ENCODE measurements around the gene MBOAT1.

The MBOAT1 gene

GRCh38 chr6:20126102-20126752, 86.0 kb downstream of the MBOAT1 start:
- no peak overlapping the region for H3K4me3 ChIP-seq (ENCODE audit: low read length)
- H2AFZ ChIP-seq (ENCODE audit: low read depth, low read length): no peak overlapping the region
- H3K4me1 ChIP-seq (ENCODE audit: insufficient read depth, low read length): no peaks in the 10 kb centered on the region
- peaks cover 1% of the 10 kb centered on the region for H3K9me3 ChIP-seq (ENCODE audit: low read length)
- H3K27me3 ChIP-seq (ENCODE audit: insufficient read depth, low read length): no peaks in the 10 kb centered on the region
- H3K36me3 ChIP-seq (ENCODE audit: insufficient read depth, low read length): peaks cover 32% of the 10 kb centered on the region

GRCh38 chr6:20124545-20124944, 87.7 kb downstream of the MBOAT1 start:
- Histone ChIP-seq H3K36me3 (ENCODE audit: insufficient read depth, low read length) (peaks cover 32% of the 10 kb centered on the region), H3K9me3 (ENCODE audit: low read length) (peaks cover 1% of the 10 kb centered on the region), H3K4me3 (ENCODE audit: low read length) (no peak overlapping the region), H3K4me1 (ENCODE audit: insufficient read depth, low read length) (no peaks in the 10 kb centered on the region), H2AFZ (ENCODE audit: low read depth, low read length) (no peak overlapping the region), H3K27me3 (ENCODE audit: insufficient read depth, low read length) (no peaks in the 10 kb centered on the region)

DNA sequence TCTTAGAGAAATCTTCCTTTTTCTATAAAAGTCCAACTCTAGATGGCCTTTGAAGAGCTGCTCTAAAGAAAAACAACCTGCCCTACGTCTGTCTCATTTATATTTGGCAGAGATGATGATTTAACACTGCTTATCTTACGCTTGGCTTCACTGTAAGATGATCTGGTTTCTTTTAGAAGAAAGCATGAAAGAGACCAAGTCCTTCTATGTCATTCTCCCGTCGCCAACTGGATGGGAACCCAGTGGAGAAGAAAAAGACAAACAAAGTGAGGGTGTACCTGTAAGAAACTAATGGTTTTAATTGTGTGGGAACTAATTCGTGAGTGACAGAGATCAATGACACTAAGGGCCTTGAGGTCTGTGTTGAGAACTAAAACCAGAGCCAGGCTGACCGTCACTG, 92.8 kb downstream of the MBOAT1 start:
- H3K4me1 ChIP-seq (ENCODE audit: insufficient read depth, low read length): no peaks in the 10 kb centered on the region
- no peaks in the 10 kb centered on the region for H3K27me3 ChIP-seq (ENCODE audit: insufficient read depth, low read length)
- no peaks in the 10 kb centered on the region for H3K9me3 ChIP-seq (ENCODE audit: low read length)
- no peak overlapping the region for H3K4me3 ChIP-seq (ENCODE audit: low read length)
- H2AFZ ChIP-seq (ENCODE audit: low read depth, low read length): no peak overlapping the region
- H3K36me3 ChIP-seq (ENCODE audit: insufficient read depth, low read length): peaks cover 48% of the 10 kb centered on the region

DNA sequence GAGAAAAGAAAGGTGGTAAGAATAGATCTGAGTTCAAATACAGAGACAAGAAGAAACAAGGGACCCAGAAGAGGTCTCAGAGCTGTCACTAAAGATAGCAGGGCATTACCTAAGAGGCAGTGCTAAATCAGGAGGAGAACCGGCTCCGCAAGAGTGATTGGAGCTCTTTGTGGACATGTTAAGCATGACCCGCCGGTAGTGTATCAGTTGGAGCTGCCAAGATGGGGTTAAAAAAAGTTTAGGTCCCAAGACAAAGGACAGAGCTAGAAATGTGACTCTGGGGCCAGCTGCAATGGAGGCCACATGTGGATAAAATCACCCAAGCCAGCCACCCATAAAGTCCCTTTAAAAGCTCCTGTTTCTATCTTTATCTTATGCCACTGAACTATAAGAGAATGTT, 93.4 kb downstream of the MBOAT1 start:
- no peaks in the 10 kb centered on the region for H3K9me3 ChIP-seq (ENCODE audit: low read length)
- no peak overlapping the region for H2AFZ ChIP-seq (ENCODE audit: low read depth, low read length)
- peaks cover 48% of the 10 kb centered on the region for H3K36me3 ChIP-seq (ENCODE audit: insufficient read depth, low read length)
- no peaks in the 10 kb centered on the region for H3K27me3 ChIP-seq (ENCODE audit: insufficient read depth, low read length)
- H3K4me3 ChIP-seq (ENCODE audit: low read length): no peak overlapping the region
- no peaks in the 10 kb centered on the region for H3K4me1 ChIP-seq (ENCODE audit: insufficient read depth, low read length)

DNA sequence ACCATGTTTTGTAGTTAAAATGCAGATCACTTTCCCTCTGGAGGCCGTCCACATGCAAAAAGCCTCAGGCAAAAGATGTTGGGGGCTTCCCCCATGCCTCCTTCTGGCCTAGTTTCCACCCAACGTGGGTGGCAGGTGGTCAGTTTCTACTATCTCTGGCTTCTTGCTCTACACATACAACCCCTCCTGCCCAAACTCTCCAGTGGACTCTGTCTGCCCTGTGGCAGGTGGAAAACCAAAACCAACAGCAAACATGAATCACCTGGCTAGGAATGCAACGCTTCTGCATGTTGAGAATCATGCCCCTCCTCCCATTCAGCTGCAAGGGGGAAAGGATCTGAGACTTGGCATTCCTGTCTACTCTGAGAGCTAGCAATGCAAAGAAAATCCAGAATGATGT, 94.8 kb downstream of the MBOAT1 start:
- Histone ChIP-seq H2AFZ (ENCODE audit: low read depth, low read length) (no peak overlapping the region), H3K27me3 (ENCODE audit: insufficient read depth, low read length) (no peaks in the 10 kb centered on the region), H3K36me3 (ENCODE audit: insufficient read depth, low read length) (peaks cover 53% of the 10 kb centered on the region), H3K4me1 (ENCODE audit: insufficient read depth, low read length) (no peaks in the 10 kb centered on the region), H3K9me3 (ENCODE audit: low read length) (no peaks in the 10 kb centered on the region), H3K4me3 (ENCODE audit: low read length) (no peak overlapping the region)

DNA sequence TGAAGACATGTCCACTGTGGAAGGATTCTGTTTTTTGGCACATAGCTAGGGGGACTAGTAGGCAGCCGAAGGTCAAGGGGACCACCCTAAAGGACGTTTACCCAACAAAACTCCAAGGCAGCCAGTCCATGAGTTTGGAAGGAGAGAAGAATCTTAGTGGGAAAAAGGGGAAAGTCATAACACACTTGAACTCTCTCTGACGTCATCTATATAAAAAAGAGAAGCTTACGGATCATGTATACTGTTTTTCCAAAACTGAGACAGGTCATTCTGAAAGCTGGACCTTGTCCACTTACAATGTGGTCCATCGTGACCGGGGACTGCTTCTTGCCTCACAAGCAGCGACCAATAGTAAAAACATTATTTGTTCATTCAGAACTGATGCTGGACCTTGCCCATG, 95.5 kb downstream of the MBOAT1 start:
- no peaks in the 10 kb centered on the region for H3K9me3 ChIP-seq (ENCODE audit: low read length)
- no peaks in the 10 kb centered on the region for H3K27me3 ChIP-seq (ENCODE audit: insufficient read depth, low read length)
- H3K36me3 ChIP-seq (ENCODE audit: insufficient read depth, low read length): peaks cover 54% of the 10 kb centered on the region
- no peak overlapping the region for H2AFZ ChIP-seq (ENCODE audit: low read depth, low read length)
- H3K4me1 ChIP-seq (ENCODE audit: insufficient read depth, low read length): no peaks in the 10 kb centered on the region
- no peak overlapping the region for H3K4me3 ChIP-seq (ENCODE audit: low read length)

GRCh38 chr6:20115246-20115980, 96.9 kb downstream of the MBOAT1 start:
- Histone ChIP-seq H3K4me1 (ENCODE audit: insufficient read depth, low read length) (no peaks in the 10 kb centered on the region), H3K9me3 (ENCODE audit: low read length) (no peaks in the 10 kb centered on the region), H3K4me3 (ENCODE audit: low read length) (no peak overlapping the region)

GRCh38 chr6:20113649-20114224, 98.5 kb downstream of the MBOAT1 start:
- Histone ChIP-seq H2AFZ (ENCODE audit: low read depth, low read length) (no peak overlapping the region), H3K4me1 (ENCODE audit: insufficient read depth, low read length) (no peaks in the 10 kb centered on the region), H3K9me3 (ENCODE audit: low read length) (no peaks in the 10 kb centered on the region), H3K27me3 (ENCODE audit: insufficient read depth, low read length) (no peaks in the 10 kb centered on the region), H3K36me3 (ENCODE audit: insufficient read depth, low read length) (peaks cover 58% of the 10 kb centered on the region), H3K4me3 (ENCODE audit: low read length) (no peak overlapping the region)

More at GRCh38 chr6:20115246-20115980, 96.9 kb downstream of the MBOAT1 start:
- no peaks in the 10 kb centered on the region for H3K27me3 ChIP-seq (ENCODE audit: insufficient read depth, low read length)
- H3K36me3 ChIP-seq (ENCODE audit: insufficient read depth, low read length): peaks cover 61% of the 10 kb centered on the region
- no peak overlapping the region for H2AFZ ChIP-seq (ENCODE audit: low read depth, low read length)

- H3K9me3 ChIP-seq (ENCODE audit: low read length): no peaks in the 10 kb centered on the region
- no peaks in the 10 kb centered on the region for H3K4me1 ChIP-seq (ENCODE audit: insufficient read depth, low read length)
- no peaks in the 10 kb centered on the region for H3K27me3 ChIP-seq (ENCODE audit: insufficient read depth, low read length)
- H3K4me3 ChIP-seq (ENCODE audit: low read length): no peak overlapping the region
- H2AFZ ChIP-seq (ENCODE audit: low read depth, low read length): no peak overlapping the region
- peaks cover 57% of the 10 kb centered on the region for H3K36me3 ChIP-seq (ENCODE audit: insufficient read depth, low read length)
Observed at GRCh38 chr6:20112841-20113240, 99.4 kb downstream of the MBOAT1 start.

GRCh38 chr6:20112241-20112640, 100.0 kb downstream of the MBOAT1 start:
- Histone ChIP-seq H3K27me3 (ENCODE audit: insufficient read depth, low read length) (no peaks in the 10 kb centered on the region), H3K36me3 (ENCODE audit: insufficient read depth, low read length) (peaks cover 55% of the 10 kb centered on the region), H3K4me3 (ENCODE audit: low read length) (no peak overlapping the region)

GRCh38 chr6:20110478-20110877, 101.8 kb downstream of the MBOAT1 start:
- H3K9me3 ChIP-seq (ENCODE audit: low read length): peaks cover 2% of the 10 kb centered on the region
- no peak overlapping the region for H2AFZ ChIP-seq (ENCODE audit: low read depth, low read length)
- H3K27me3 ChIP-seq (ENCODE audit: insufficient read depth, low read length): no peaks in the 10 kb centered on the region
- peaks cover 55% of the 10 kb centered on the region for H3K36me3 ChIP-seq (ENCODE audit: insufficient read depth, low read length)
- no peak overlapping the region for H3K4me3 ChIP-seq (ENCODE audit: low read length)
- no peaks in the 10 kb centered on the region for H3K4me1 ChIP-seq (ENCODE audit: insufficient read depth, low read length)

More at GRCh38 chr6:20112241-20112640, 100.0 kb downstream of the MBOAT1 start:
- H3K4me1 ChIP-seq (ENCODE audit: insufficient read depth, low read length): no peaks in the 10 kb centered on the region
- no peaks in the 10 kb centered on the region for H3K9me3 ChIP-seq (ENCODE audit: low read length)
- H2AFZ ChIP-seq (ENCODE audit: low read depth, low read length): no peak overlapping the region

DNA sequence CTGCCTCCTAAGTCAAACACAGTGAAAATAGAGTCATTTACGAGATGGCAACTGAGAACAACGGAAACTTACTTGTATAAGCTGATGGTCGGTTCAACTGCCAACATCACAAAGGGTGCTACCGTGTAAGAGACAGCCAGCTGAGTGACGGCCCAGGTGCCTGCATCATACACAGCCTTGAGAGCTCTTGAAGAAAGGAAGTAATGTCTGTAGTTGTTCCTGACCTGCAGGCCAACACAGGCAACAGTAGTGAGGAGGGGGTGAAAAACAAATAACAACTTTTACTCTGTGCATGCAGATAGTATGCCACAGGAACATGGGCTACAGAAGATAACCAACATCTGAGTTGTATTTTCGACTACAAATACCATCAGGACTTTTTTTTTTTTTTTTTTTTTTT, 102.7 kb downstream of the MBOAT1 start:
- peaks cover 2% of the 10 kb centered on the region for H3K9me3 ChIP-seq (ENCODE audit: low read length)
- H3K36me3 ChIP-seq (ENCODE audit: insufficient read depth, low read length): peaks cover 51% of the 10 kb centered on the region
- no peak overlapping the region for H3K4me3 ChIP-seq (ENCODE audit: low read length)
- no peak overlapping the region for H2AFZ ChIP-seq (ENCODE audit: low read depth, low read length)
- no peaks in the 10 kb centered on the region for H3K4me1 ChIP-seq (ENCODE audit: insufficient read depth, low read length)
- no peaks in the 10 kb centered on the region for H3K27me3 ChIP-seq (ENCODE audit: insufficient read depth, low read length)

GRCh38 chr6:20105838-20106237, 106.4 kb downstream of the MBOAT1 start:
- Histone ChIP-seq H3K9me3 (ENCODE audit: low read length) (peaks cover 2% of the 10 kb centered on the region), H3K4me1 (ENCODE audit: insufficient read depth, low read length) (no peaks in the 10 kb centered on the region), H2AFZ (ENCODE audit: low read depth, low read length) (no peak overlapping the region), H3K27me3 (ENCODE audit: insufficient read depth, low read length) (no peaks in the 10 kb centered on the region), H3K36me3 (ENCODE audit: insufficient read depth, low read length) (peaks cover 42% of the 10 kb centered on the region), H3K4me3 (ENCODE audit: low read length) (no peak overlapping the region)
